ENCODE measurements around the gene SGK2. TPM values are rescaled to one million over a fixed set of nuclear protein-coding genes. Genes with fewer than 3 reads are reported as not detected.

Gene SGK2
- total and polyA plus RNA-seq, 2 experiments from 2014 or later: 2.4 TPM; not detected in 1

- no peak for DNase-seq (ENCODE audit: low read depth in 1 of 2, low spot score in 1 of 2)
- H3K4me3 ChIP-seq: peak overlapping the region; percentile 59
- TF ChIP-seq CTCF (IDR thresholded peaks at IDR 0.05; ENCODE audit: low read depth, low read length): no peak
- H3K4me1 ChIP-seq (ENCODE audit: low read depth): no peaks in the 10 kb centered on the region
- no peak overlapping the region for H3K27ac ChIP-seq
- H3K36me3 ChIP-seq: no peaks in the 10 kb centered on the region
- no peaks in the 10 kb centered on the region for H3K27me3 ChIP-seq
- H3K9me3 ChIP-seq (ENCODE audit: low read depth): no peaks in the 10 kb centered on the region
These were observed 43.2 kb upstream of the SGK2 start for GRCh38 chr20:43515628-43516027.

GRCh38 chr20:43516251-43516824, 42.5 kb upstream of the SGK2 start:
- H3K9me3 ChIP-seq (ENCODE audit: low read depth): no peaks in the 10 kb centered on the region
- no peaks in the 10 kb centered on the region for H3K36me3 ChIP-seq
- TF ChIP-seq CTCF (IDR thresholded peaks at IDR 0.05; ENCODE audit: low read depth, low read length): no peak
- H3K27ac ChIP-seq: no peak overlapping the region
- H3K4me3 ChIP-seq: no peak overlapping the region
- no peaks in the 10 kb centered on the region for H3K27me3 ChIP-seq
- DNase-seq (ENCODE audit: low read depth in 1 of 2, low spot score in 1 of 2): no peak
- no peaks in the 10 kb centered on the region for H3K4me1 ChIP-seq (ENCODE audit: low read depth)

- TF ChIP-seq CTCF (IDR thresholded peaks at IDR 0.05; ENCODE audit: low read depth, low read length): no peak
- no peaks in the 10 kb centered on the region for H3K4me1 ChIP-seq (ENCODE audit: low read depth)
These were observed 38.7 kb upstream of the SGK2 start for GRCh38 chr20:43520074-43520630.

GRCh38 chr20:43525021-43525420, 33.8 kb upstream of the SGK2 start:
- H3K4me1 ChIP-seq (ENCODE audit: low read depth): no peaks in the 10 kb centered on the region
- no peaks in the 10 kb centered on the region for H3K9me3 ChIP-seq (ENCODE audit: low read depth)
- H3K27me3 ChIP-seq: no peaks in the 10 kb centered on the region
- no peak for DNase-seq (ENCODE audit: low read depth in 1 of 2, low spot score in 1 of 2)
- H3K27ac ChIP-seq: no peak overlapping the region
- no peaks in the 10 kb centered on the region for H3K36me3 ChIP-seq
- H3K4me3 ChIP-seq: no peak overlapping the region
- no peak for TF ChIP-seq CTCF (IDR thresholded peaks at IDR 0.05; ENCODE audit: low read depth, low read length)

More at GRCh38 chr20:43520074-43520630, 38.7 kb upstream of the SGK2 start:
- no peak for DNase-seq (ENCODE audit: low read depth in 1 of 2, low spot score in 1 of 2)
- H3K9me3 ChIP-seq (ENCODE audit: low read depth): no peaks in the 10 kb centered on the region
- H3K27ac ChIP-seq: no peak overlapping the region
- H3K27me3 ChIP-seq: no peaks in the 10 kb centered on the region
- H3K36me3 ChIP-seq: no peaks in the 10 kb centered on the region
- no peak overlapping the region for H3K4me3 ChIP-seq

- Histone ChIP-seq H3K4me3 (no peak overlapping the region), H3K4me1 (ENCODE audit: low read depth) (no peaks in the 10 kb centered on the region), H3K9me3 (ENCODE audit: low read depth) (no peaks in the 10 kb centered on the region), H3K27me3 (no peaks in the 10 kb centered on the region), H3K36me3 (no peaks in the 10 kb centered on the region), H3K27ac (no peak overlapping the region)
- DNase-seq (ENCODE audit: low read depth in 1 of 2, low spot score in 1 of 2): no peak
- TF ChIP-seq CTCF (IDR thresholded peaks at IDR 0.05; ENCODE audit: low read depth, low read length): no peak
These were observed 30.5 kb upstream of the SGK2 start for GRCh38 chr20:43528258-43528875.

Measured in cardiac muscle cell (in vitro differentiated cells and primary cell).